HG02610 (cell line): ENCODE measurements around the gene NPIPA3.
A peak's percentile ranks its signal among the peaks of the same experiment; 100 is the strongest.
"Not testable (repeated sequence)": the region's sequence is repeated elsewhere in the genome, so short reads cannot be mapped to it uniquely, and the experiment has no call there.

Experiments
- ATAC-seq: cut with Tn5 transposase; IDR thresholded peaks from one replicate; pipeline ENCODE4 v1.9.1; 2021; ENCODE audit warnings: mild to moderate bottlenecking, moderate library complexity; ENCODE audit not compliant: unreplicated experiment

NPIPA3 gene

DNA sequence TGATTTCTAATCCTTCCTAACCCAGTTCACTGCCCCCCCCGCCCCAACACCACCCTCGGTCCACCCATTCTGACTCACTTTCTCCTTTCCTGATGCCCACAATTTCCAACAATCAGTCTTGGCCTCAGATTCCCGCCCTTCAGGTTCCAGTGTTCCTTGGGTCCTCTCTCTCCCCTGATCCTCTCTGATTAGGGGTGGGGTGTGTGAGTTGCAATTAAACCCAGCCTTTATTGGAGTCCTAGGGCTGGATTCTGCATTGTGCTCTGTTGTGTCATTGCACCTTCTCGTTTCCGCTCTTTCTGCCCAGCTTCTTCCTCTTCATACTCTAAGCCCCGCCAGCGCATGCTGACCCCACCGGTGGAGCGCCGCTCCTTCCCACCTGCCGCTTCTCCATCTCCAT, 38.6 kb downstream of the NPIPA3 start:
- not testable (repeated sequence) for ATAC-seq

- peak; percentile 98 for ATAC-seq
Observed at GRCh38 chr16:14742273-14743128, 39.3 kb downstream of the NPIPA3 start, which contains the start of gene NPIPA2. Gene NPIPA2 (plus strand): TSS chr16:14742533. CDS start chr16:14748066, 5,533 bp downstream.

DNA sequence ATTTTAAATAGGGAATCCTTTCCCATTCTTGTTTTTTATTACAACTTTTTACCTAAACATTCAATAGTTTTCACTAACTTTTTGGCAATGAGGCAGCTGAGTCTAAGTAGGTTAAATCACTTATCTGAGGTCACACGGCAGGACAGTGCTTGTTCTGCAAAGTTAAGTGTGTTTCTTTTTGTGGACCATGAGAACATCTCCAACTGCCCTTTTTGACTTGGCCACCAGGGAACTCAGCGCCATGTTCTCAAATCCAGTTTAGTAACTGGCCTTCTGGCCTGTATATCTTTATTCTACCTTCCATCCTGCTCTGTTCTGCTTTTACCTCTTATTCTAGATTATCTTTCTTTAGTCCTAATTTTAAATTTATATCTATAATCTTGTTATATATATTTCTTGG, 70.4 kb downstream of the NPIPA3 start:
- not testable (repeated sequence) for ATAC-seq

- not testable (repeated sequence) for ATAC-seq
Observed at GRCh38 chr16:14775624-14776023, 72.4 kb downstream of the NPIPA3 start.
